Endothelial cell of umbilical vein (primary cell): Measurements from ENCODE around the gene YPEL4.

Experiments used
- CTCF ChIP-seq, 2 donors: IDR thresholded peaks; 1 replicate in 1 of 2; 2 replicates in 1 of 2; pipeline ENCODE4 v1.5.1; 2011; ENCODE audit warnings: low read length in 2 of 2, mild to moderate bottlenecking in 2 of 2, moderate library complexity in 2 of 2, control low read depth in 1 of 2, inconsistent platforms in 1 of 2, low read depth in 1 of 2; ENCODE audit not compliant: insufficient read depth in 1 of 2; ENCODE audit errors: extremely low read depth in 1 of 2
- POLR2A ChIP-seq: IDR thresholded peaks from 2 replicates; pipeline ENCODE4 v1.6.1; 2012; ENCODE audit warnings: low read depth, mild to moderate bottlenecking, control low read depth, low read length
- POLR2AphosphoS5 ChIP-seq: IDR thresholded peaks from 2 replicates; pipeline ENCODE4 v1.6.1; 2012; ENCODE audit warnings: low read depth, mild to moderate bottlenecking, control low read depth, low read length, moderate library complexity; ENCODE audit not compliant: insufficient read depth

DNA sequence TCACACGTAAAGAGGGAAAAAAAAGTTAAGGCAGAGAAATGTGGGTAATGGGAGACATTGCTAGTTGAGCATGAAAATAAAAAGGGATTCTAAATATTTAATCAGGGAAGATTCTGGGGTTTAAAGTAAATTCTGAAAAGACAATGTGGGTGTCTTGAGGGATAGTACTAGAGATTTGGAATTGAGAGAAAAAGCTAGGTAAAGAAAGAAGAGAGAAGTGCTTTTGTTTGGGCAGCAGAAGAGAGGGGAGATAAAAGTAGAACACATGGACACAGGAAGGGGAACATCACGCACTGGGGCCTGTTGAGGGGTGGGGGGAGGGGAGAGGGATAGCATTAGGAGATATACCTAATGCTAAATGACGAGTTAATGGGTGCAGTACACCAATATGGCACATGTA lies 3.5 kb upstream of the YPEL4 start:
- TF ChIP-seq POLR2A (no peak), CTCF (IDR thresholded peaks at IDR 0.05; ENCODE audit: extremely low read depth in 1 of 2, insufficient read depth in 1 of 2, low read depth in 1 of 2, low read length in 2 of 2) (no peak), POLR2AphosphoS5 (no peak)
